Ovary (tissue), 3 donors: Measurements from ENCODE around the gene PGR.

ENCODE experiments used
- CTCF ChIP-seq, 3 donors: fragments of 450-650 bp in 2 of 3; fragments of 200-600 bp in 1 of 3; IDR thresholded peaks; one replicate each; pipeline versions ENCODE4 v1.5.1 to v1.8.0; 2016 to 2022; ENCODE audit warnings: antibody characterized with exemption in 3 of 3, mild to moderate bottlenecking in 1 of 3
- EP300 ChIP-seq: sonication (generic); formaldehyde crosslinking; IDR thresholded peaks from one replicate; pipeline ENCODE4 v1.6.1; 2017; ENCODE audit warnings: antibody characterized with exemption
- donor health status: DM: no; HTN: no; CAD: no.

GRCh38 chr11:101169944-101170343, 40.3 kb upstream of the PGR start:
- TF ChIP-seq EP300 (no peak), CTCF (IDR thresholded peaks at IDR 0.05) (no peak)
